Choroid plexus epithelial cell (primary cell): ENCODE data around the gene MARCHF2.
"Not testable (repeated sequence)": the region's sequence is repeated elsewhere in the genome, so short reads cannot be mapped to it uniquely, and the experiment has no call there.

Experiments
- DNase-seq: peaks from one replicate; pipeline ENCODE4 v3.0.0-alpha.2; 2010; ENCODE audit warnings: low read depth
- H3K4me3 ChIP-seq: 2 replicates; pipeline ENCODE4 v1.5.1; 2011; ENCODE audit warnings: low read depth, mild to moderate bottlenecking, control low read depth, low read length, moderate library complexity
- TF ChIP-seq, protein P1 (sequence below): conservative IDR thresholded peaks from 2 replicates; pipeline ENCODE4 v1.5.1; 2011; ENCODE audit warnings: low read depth, mild to moderate bottlenecking, control low read depth, inconsistent platforms, low read length, moderate library complexity

Gene MARCHF2

DNA sequence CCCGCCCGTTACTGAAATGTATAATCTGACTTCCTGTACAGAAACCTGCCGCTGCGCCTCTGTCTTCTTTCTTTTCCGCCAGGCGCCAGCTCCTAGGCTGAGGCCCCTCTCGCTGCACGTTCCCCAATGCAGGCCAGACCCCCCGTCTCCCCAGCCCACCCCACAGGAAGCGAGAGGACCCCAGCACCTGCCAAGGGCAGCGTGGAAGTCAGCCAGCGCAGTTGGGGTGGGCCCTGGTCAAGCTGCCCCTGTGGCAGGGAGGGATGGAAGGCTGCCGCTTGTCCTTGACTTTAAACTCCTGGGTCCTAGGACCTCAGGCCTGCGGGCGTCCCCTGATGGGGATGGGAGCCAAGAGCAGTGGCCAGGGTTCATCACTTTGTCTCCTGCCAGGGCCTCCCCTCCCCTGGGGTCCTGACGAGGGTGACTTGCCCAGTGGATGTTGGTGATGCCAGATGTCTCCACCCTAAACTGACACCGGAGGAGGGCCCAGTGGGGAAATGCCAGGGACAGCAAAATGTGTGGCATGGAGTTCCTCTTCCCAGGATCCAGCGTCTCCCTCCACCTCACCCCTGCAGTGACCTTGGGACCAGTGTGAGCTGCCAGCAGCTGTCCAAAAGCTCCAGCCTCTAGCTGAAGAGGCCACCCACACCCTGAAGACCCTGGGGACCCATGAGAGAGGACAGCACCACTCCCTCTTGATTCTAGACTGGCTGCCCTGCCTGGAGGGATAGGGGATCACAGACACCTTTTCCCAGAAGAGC is 8.5 kb upstream of the MARCHF2 start:
- H3K4me3 ChIP-seq: no peak overlapping the region
- no peak for DNase-seq
- TF ChIP-seq, protein P1, sequence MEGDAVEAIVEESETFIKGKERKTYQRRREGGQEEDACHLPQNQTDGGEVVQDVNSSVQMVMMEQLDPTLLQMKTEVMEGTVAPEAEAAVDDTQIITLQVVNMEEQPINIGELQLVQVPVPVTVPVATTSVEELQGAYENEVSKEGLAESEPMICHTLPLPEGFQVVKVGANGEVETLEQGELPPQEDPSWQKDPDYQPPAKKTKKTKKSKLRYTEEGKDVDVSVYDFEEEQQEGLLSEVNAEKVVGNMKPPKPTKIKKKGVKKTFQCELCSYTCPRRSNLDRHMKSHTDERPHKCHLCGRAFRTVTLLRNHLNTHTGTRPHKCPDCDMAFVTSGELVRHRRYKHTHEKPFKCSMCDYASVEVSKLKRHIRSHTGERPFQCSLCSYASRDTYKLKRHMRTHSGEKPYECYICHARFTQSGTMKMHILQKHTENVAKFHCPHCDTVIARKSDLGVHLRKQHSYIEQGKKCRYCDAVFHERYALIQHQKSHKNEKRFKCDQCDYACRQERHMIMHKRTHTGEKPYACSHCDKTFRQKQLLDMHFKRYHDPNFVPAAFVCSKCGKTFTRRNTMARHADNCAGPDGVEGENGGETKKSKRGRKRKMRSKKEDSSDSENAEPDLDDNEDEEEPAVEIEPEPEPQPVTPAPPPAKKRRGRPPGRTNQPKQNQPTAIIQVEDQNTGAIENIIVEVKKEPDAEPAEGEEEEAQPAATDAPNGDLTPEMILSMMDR: no peak

DNA sequence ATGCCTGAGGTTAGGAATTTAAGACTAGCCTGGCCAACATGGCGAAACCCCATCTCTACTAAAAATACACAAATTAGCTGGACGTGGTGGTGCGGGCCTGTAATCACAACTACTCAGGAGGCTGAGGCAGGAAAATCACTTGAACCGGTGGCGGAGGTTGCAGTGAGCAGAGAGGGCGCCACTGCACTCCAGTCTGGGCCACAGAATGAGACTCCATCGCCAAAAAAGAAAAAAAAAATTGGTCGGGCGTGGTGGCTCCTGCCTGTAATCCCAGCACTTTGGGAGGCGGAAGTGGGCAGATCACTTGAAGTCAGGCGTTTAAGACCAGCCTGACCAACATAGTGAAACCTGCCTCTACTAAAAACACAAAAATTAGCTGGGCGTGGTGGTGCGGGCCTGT is 2.4 kb upstream of the MARCHF2 start:
- not testable (repeated sequence) for DNase-seq, H3K4me3 ChIP-seq

DNA sequence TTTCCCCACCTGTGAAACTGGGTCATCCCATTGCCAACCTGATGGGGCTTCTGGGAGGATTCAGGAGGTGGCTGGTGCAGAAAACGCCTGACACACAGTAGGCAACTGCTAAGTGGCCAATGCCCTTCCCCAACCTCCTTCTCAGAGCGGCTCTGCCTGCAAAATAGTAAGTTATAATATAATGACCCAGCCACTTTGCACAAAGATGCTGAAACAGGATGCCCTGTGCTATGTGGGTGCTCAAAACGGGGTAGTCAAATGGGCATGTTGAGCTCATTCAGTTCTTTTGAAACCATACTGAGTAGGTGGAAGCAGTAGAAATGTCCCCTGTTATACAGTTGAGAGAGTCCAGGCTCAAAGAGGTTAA is 507 bp downstream of the MARCHF2 start:
- TF ChIP-seq, protein P1: no peak
- peak overlapping the region; percentile 62 for H3K4me3 ChIP-seq
- DNase-seq: no peak

DNA sequence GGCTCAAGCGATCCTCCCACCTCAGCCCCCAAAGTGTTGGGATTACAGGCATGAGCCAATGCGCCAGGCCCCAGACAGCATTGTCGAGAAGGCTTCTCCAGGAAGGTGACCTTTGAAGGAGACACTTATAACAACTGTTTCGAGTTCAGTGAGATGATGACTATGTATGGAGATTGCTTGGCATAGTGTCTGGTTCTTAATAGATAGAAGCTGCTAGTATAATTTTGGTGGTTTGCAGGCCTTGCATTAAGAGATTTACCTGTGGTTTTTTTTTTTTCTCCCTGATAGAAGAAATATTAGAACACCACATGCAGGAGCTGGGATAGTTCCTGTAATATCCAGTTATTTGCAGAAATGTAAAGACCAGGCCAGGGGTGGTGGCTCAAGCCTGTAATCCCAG is 3.7 kb downstream of the MARCHF2 start:
- H3K4me3 ChIP-seq: no peak overlapping the region
- DNase-seq: no peak
- TF ChIP-seq, protein P1: no peak

DNA sequence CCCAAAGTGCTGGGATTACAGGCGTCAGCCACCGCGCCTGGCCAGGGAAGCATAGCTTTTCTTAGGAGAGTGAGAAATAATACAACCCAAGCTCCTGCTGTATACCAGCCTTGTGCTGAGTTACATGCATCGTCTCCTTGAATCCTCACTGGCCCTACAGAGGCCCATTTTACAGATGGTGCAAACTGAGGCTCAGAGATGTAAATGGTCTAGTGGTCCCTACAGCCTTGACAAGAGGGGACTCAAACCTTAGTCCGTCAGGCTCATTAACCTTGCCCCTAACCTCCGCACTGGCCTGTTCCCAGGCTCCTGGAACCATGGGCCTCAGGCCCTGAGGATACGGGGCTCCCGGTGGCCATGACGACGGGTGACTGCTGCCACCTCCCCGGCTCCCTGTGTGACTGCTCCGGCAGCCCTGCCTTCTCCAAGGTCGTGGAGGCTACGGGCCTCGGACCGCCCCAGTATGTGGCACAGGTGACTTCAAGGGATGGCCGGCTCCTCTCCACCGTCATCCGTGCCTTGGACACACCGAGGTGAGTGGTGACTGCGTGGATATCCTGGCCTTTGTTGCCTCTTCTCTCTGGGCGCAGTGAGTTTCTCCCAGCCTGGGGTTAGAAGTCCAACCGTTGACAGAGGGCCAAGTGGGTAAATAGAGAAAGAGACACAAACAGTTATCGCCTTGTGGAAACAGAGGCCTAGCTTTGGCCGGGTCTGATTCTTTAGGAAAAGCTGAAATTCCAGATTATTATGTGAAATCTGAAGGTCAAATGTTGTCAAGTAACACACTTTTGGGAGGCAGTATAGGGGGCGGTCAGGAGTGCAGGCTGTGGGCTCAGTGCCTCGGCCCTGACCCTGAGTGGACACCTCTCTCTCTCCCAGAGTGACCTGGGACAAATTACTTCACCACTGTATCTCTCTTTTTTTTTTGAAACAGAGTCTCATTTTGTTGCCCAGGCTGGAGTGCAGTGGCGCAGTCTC is 8.7 kb downstream of the MARCHF2 start:
- H3K4me3 ChIP-seq: no peak overlapping the region
- TF ChIP-seq, protein P1: no peak
- no peak for DNase-seq

DNA sequence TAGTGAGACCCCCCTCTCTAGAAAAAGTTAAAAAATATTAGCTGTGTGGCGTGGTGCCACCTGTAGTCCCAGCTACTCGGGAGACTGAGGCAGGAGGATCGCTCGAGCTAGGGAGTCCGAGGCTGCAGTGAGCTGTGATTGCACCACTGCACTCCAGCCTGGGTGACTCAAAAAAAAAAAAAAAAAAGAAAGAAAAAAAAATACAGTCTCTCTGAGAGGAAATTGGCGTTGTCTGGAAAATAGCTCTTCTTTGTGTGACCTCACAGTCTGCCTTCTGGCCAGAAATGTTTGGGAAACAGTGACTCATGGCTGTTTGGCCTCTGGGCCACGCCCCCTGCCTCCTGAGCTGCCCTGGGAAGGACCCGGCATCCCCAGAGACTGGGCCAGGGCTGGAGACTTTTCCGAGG is 10.7 kb downstream of the MARCHF2 start:
- TF ChIP-seq, protein P1: no peak
- peak; percentile 98 for DNase-seq
- H3K4me3 ChIP-seq: no peak overlapping the region

DNA sequence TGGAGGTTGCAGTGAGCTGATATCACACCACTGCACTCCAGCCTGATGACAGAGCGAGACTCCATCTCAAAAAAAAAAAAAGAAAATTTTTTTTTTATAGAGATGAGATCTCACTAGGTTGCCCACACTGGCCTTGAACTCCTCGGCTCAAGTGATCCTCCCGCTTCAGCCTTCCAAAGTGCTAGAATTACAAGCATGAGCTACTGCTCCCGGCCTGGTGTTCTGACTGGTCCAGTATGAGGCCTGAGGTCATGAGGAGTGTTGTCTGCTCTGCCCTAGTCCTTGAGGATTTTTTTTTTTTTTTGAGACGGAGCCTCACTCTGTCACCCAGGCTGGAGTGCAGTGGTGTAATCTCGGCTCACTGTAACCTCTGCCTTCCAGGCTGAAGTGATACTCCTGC is 12.2 kb downstream of the MARCHF2 start:
- DNase-seq, H3K4me3 ChIP-seq: not testable (repeated sequence)
